NT2/D1 (cell line): ENCODE measurements around the gene STAT4.
A peak's percentile ranks its signal among the peaks of the same experiment; 100 is the strongest.

Experiments
- DNase-seq: peaks from one replicate; pipeline ENCODE4 v3.0.0-alpha.2; 2011; ENCODE audit warnings: low read depth, low spot score
- H3K27me3 ChIP-seq: 2 replicates; pipeline ENCODE4 v1.6.0; 2011; ENCODE audit warnings: mild to moderate bottlenecking; ENCODE audit not compliant: insufficient read length, insufficient read depth
- H3K36me3 ChIP-seq: 2 replicates; pipeline ENCODE4 v1.6.1; 2011; ENCODE audit warnings: mild to moderate bottlenecking, low read length, mixed read lengths; ENCODE audit not compliant: insufficient read depth, insufficient read length
- H3K4me1 ChIP-seq: 2 replicates; pipeline ENCODE4 v1.5.1; 2011; ENCODE audit not compliant: insufficient read depth, insufficient read length
- H3K4me3 ChIP-seq: 2 replicates; pipeline ENCODE4 v1.5.1; 2011; ENCODE audit warnings: low read depth; ENCODE audit not compliant: insufficient read length
- H3K9ac ChIP-seq: 2 replicates; pipeline ENCODE4 v1.6.0; 2011; ENCODE audit warnings: low read depth; ENCODE audit not compliant: insufficient read length
- H3K9me3 ChIP-seq: 2 replicates; pipeline ENCODE4 v1.5.1; 2011; ENCODE audit warnings: mild to moderate bottlenecking, low read length; ENCODE audit not compliant: insufficient read depth
- SUZ12 ChIP-seq: IDR thresholded peaks from 2 replicates; pipeline ENCODE4 v1.6.1; 2011; ENCODE audit not compliant: insufficient read length, insufficient read depth; ENCODE audit errors: extremely low read depth
- YY1 ChIP-seq: IDR thresholded peaks from 2 replicates; pipeline ENCODE4 v1.6.1; 2011; ENCODE audit not compliant: insufficient read length, insufficient read depth
- ZNF274 ChIP-seq: IDR thresholded peaks from 2 replicates; pipeline ENCODE4 v1.6.1; 2011; ENCODE audit warnings: mild to moderate bottlenecking, low read depth, low read length

STAT4 gene

DNA sequence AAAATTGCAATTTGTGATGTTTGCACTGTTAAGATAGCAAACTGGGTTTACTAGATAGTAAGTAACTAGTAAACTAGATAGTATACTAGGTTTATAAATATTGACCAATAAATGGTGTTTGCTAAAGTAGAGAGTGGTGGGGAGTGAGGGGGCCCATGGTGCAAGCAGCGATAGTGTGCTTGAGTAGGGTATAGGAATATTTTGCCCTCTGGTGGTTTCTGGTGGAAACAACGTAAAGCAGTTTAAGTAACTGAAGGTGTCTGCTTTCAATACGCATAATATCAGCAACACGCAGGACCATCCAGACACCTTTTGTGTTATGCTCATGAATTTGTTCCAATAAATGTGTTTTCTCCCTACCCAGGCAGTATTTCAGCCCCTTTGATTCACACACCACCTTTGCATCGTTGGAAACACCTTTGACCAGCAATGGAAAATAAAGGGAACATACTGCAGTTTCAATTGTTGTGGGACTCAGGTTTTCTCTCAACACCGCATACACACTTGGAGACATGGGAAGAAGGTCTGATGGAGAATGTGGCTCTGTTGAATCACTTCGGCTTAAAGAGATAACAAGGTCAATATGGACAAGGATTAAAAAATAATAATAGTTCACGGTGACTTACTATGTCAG is 120.2 kb downstream of the STAT4 start:
- Histone ChIP-seq H3K27me3 (no peaks in the 10 kb centered on the region), H3K9ac (no peak overlapping the region), H3K4me3 (no peak overlapping the region), H3K4me1 (no peaks in the 10 kb centered on the region), H3K9me3 (no peaks in the 10 kb centered on the region), H3K36me3 (no peaks in the 10 kb centered on the region)
- no peak for DNase-seq
- TF ChIP-seq ZNF274 = no peak
- no peak for TF ChIP-seq YY1
- TF ChIP-seq SUZ12 = no peak

DNA sequence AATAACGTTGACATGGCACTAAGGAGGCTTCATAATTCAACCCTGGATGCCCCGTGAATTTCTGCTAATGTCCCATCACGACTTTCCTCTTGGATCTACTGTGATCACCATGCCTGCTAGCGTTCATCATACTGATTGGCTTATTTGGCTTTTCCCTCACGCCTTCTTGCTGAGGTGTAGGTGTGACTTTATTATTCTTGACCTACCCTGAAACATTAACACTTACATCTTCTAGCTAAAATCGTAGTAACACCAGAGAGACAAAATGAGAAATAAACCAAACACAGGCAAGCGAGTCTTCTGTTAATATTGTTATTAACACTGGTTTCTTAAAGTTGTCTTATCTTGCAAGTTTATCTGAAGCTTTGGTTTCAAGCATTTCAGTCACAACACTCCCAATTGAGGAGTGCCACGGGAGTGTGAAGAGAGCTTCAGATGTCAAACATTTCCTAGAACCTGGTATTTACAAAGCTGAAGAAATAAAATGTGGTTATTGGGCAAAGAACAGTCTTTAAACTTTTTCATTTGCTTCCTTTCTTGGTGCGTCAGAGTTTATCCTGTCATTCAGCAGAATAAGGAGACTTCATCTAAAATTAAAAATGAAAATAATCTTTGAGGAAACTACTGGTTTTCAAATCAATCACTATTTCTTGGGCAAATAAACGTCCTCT is 121.4 kb downstream of the STAT4 start:
- Histone ChIP-seq H3K4me1 (no peaks in the 10 kb centered on the region), H3K9ac (no peak overlapping the region), H3K27me3 (no peaks in the 10 kb centered on the region), H3K36me3 (no peaks in the 10 kb centered on the region), H3K9me3 (no peaks in the 10 kb centered on the region), H3K4me3 (no peak overlapping the region)
- DNase-seq = no peak
- TF ChIP-seq YY1 (no peak), SUZ12 (no peak), ZNF274 (no peak)

DNA sequence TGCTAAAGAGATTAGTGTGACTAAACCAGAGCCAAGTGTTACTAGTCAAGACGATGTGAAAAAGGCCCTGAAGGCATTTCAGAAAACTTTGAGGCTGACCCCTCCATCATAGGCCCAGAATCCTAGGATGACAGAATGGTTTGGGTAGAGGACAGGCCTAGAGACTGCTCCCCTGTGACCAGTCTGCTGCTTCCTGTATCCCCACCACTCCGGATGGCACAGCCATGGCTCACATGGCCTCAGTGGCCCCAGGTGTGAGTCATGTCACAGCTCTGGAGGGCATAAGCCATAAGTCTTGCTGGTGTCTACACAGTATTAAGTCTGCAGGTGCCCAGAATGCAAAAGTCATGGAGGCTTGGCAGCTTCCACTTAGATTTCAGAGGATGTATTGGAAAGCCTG is 124.4 kb downstream of the STAT4 start:
- no peak for DNase-seq
- TF ChIP-seq SUZ12 = no peak
- TF ChIP-seq YY1 = no peak
- TF ChIP-seq ZNF274 = no peak
- Histone ChIP-seq H3K9ac (no peak overlapping the region), H3K36me3 (no peaks in the 10 kb centered on the region), H3K9me3 (no peaks in the 10 kb centered on the region), H3K27me3 (no peaks in the 10 kb centered on the region), H3K4me3 (no peak overlapping the region), H3K4me1 (no peaks in the 10 kb centered on the region)

DNA sequence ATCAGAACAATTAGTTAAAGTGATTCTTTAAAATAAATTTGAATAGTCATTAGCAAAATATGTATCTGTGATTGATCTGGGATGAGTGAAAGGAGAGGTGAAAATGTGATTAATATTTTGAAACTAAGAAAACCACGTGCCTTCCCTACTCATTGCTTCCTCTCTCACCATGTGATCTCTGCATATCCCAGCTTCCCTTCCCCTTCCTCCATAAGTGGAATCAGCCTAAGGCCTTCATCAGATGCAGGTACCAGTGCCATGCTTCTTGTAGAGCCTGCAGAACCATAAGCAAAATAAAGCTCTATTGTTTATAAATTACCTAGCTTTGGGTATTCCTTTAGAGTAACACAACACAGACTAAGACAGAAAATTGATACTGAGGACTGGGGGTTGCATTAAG is 125.7 kb downstream of the STAT4 start:
- H3K4me1 ChIP-seq = no peaks in the 10 kb centered on the region
- TF ChIP-seq SUZ12 (no peak), YY1 (no peak), ZNF274 (no peak)
- H3K9ac ChIP-seq = no peak overlapping the region
- no peaks in the 10 kb centered on the region for H3K9me3 ChIP-seq
- no peaks in the 10 kb centered on the region for H3K36me3 ChIP-seq
- H3K27me3 ChIP-seq = no peaks in the 10 kb centered on the region
- no peak for DNase-seq
- H3K4me3 ChIP-seq = no peak overlapping the region

DNA sequence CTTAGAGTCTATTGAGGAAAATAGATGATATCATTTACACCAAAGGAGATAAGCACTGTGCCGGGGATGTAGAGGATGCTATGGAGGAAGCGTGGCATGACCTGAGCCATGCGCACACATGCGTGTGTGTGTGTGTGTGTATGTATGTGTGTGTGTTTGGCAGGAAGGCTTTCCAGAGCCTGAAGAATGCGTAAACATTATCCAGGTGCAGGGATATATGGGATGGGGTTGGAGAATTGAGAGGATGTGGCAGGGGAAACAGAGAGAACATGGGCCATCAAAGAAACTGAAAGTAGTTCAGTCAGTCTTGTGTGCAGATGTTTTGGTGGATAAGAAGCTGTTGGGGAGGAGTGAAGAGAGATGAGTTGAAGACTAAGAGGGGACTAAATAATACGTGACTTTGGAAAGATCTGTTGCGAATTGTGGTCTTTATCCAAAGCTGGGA is 127.5 kb downstream of the STAT4 start:
- H3K9me3 ChIP-seq = no peaks in the 10 kb centered on the region
- no peak overlapping the region for H3K4me3 ChIP-seq
- H3K27me3 ChIP-seq = peaks cover 12% of the 10 kb centered on the region
- TF ChIP-seq SUZ12 (no peak), ZNF274 (no peak), YY1 (no peak)
- no peak overlapping the region for H3K9ac ChIP-seq
- no peaks in the 10 kb centered on the region for H3K36me3 ChIP-seq
- DNase-seq = no peak
- H3K4me1 ChIP-seq = no peaks in the 10 kb centered on the region

DNA sequence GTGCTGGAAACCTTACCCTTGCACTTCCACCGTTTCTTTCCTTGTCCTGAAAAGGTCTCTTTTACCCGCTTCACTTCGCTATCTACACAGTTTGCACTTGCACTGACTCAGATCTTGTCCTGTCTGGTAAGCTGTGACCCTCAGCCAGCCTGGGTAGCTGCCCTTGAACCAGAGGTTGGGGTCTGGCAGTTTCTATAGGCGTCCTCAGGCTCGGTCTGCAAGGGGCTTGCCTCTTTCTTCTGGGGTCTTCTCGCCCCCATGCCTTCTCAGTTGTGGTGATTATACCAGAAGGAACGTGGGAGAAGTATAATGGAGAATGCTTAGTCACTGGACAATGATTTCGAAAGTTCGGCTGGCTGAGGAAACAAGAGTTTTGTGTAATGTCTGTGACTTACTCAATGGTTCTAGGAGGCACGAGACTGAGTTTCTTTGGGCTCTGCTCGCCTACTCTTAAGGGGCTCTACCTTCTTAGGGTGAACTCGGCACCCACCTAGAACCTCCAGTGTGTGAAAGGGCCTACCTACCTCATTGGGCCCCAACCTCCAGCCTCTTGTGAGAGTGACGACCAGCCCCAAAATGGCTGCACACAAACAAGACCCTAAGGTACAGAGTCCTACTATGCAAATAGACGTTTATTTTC is 129.9 kb downstream of the STAT4 start:
- Histone ChIP-seq H3K9ac (peak overlapping the region; percentile 90), H3K4me3 (peak overlapping the region; percentile 79), H3K27me3 (peaks cover 27% of the 10 kb centered on the region), H3K36me3 (no peaks in the 10 kb centered on the region), H3K4me1 (no peaks in the 10 kb centered on the region), H3K9me3 (no peaks in the 10 kb centered on the region)
- TF ChIP-seq ZNF274 = no peak
- no peak for TF ChIP-seq YY1
- no peak for TF ChIP-seq SUZ12
- no peak for DNase-seq

DNA sequence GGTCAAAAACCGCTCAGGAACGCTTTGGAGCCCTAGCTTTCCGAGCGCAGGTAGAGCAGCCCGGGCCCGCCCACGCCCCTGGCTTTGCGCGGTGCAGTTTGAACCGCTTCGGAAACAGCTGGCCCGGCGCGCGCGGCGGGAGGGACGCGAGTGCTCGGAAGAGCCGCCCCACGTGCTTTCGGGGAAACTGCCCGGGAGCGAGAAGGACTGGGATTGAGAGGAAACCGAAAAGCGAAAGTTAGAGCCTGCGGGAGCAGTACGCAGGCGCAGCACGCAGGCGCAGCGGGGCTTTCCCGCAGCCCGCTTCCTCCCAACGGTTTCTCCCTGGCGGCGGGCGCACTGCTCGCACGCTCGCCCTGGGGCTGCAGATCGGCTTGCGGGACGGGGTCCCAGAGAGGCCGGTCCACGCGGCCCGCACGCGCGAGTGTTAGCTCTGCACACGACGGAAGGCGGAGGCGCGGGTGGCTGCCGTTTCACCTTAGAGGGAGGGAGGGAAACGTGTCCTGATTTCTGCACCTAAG is 130.5 kb downstream of the STAT4 start:
- no peaks in the 10 kb centered on the region for H3K4me1 ChIP-seq
- no peak for TF ChIP-seq YY1
- TF ChIP-seq SUZ12 = no peak
- TF ChIP-seq ZNF274 = no peak
- peak overlapping the region; percentile 79 for H3K4me3 ChIP-seq

More for the DNA sequence above, 130.5 kb downstream of the STAT4 start:
- Histone ChIP-seq H3K9ac (peak overlapping the region; percentile 90), H3K9me3 (0 out of 2 replicates have a peak, but pooled peaks cover 4% of the 10 kb centered on the region), H3K27me3 (peaks cover 31% of the 10 kb centered on the region), H3K36me3 (no peaks in the 10 kb centered on the region)
- DNase-seq = peak; percentile 91
